ENCODE data around the gene PDGFD.

The PDGFD gene

DNA sequence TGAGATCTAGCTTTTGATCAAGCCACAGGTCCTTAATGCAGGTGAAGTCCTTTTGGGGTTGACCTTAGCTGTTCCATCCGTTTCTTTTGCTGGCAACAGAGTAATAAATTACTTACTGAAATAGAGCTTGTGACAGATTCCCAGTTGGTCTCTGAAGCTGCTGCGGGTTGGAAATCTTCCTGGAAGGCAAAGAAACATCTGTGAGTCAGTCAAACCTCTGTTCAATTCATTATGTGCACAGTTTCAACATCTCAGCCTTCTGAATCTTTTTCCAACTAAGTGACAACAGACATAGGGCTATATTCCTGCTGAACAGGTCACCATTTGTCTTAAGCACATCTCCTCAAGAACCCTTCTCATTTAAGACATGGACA lies 216.4 kb downstream of the PDGFD start:
- DNase-seq = no peak

DNA sequence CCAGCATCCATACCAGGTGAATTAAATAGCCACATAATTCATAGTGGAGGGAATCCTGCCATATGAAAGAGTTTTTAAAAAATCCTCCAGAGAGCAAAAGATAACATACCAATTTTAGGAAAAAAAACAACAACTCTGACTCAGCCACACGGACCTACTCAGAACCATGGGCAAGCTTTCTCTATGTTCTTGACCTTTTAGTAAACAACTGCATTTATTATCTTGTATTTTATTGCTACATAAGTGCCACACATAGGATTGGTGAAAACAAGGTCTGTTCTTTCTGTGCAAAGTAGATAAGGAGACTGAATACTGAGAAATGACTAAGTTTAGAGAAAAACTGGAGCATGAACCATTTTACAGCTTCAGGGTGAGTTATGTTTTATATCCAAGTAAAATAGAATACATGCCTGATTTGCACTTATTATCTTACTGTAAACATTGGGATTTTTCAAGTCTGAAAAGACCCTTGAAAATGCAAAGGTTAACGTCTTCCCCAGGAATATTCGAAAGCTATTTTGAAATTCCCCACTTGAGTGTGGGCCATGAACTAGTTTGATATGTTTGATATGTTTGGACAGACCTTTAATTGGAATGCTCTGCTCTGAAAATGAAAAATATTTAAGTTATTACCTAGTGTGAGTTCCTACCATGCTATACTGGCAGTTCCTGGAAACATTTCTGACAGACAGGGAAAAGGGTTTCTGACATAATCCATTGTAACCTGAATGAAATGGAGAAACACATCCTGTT lies 217.0 kb downstream of the PDGFD start:
- no peak for DNase-seq

DNA sequence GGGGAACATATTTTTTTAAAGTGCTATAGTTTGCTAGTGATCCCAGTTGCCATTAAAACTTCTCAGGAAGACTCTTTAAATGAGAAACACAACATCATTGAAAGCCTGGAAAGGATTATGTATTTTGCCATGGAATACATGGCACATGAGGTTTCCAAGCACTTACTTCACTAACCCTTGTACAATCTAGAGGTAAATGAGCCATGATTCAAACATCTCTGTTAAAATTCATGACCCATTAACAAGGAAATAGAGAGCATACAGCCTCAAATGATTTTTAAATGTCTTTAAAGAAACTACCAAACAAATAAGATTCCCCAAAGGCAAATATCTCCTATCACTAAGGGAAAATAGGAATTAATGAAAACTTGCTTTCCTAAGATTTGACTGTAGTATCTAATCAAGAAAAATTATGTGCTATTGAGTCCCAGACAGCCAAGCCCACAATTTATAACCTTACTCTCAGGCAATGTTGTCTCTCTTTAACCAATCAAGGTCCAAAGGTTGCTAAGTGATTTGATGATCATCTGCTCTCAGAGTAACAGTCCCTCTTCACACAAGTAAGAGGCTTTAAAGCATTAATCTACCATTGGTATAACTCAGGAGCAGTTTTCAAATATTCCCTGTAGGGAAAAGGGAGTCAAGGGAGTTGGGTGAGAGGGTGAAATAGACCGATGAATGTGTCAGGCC lies 219.6 kb downstream of the PDGFD start:
- no peak for DNase-seq

DNA sequence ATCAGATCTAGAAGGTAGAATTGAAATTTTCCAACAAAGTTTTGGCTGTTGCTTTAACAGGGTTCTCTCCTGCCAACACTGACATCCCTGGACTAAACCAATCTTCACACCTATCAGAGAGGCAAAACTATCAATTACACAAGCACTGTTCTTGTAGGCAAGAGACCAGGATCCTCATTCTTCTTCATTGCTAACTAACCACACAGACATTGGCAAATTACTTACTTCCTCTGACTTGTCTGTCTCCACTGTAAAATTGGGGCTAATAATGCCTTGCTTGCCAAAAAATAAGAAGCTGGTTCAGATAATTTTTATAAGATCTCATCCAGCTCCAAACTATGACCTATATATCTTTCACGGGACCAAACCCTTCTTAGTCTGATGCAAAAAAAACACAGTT lies 221.3 kb downstream of the PDGFD start:
- no peak for DNase-seq

DNA sequence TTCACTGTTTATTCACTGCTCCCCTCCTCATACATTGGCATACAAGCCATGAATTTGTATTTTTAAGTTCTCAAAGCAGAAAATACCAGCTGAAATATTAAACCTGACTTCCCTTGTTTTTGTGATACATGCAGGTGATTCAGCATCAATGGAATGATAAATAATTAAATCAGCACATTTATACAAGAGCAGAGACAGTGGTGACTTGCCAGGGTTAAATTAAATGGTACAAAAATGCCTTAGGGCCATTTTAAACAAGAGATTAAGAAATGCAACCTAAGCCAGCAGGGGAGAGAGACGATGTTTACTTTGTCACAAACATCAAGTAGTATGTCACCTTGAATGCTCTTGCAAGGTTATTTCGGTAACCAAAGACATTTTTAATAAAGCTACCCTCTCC lies 223.4 kb downstream of the PDGFD start:
- no peak for DNase-seq

DNA sequence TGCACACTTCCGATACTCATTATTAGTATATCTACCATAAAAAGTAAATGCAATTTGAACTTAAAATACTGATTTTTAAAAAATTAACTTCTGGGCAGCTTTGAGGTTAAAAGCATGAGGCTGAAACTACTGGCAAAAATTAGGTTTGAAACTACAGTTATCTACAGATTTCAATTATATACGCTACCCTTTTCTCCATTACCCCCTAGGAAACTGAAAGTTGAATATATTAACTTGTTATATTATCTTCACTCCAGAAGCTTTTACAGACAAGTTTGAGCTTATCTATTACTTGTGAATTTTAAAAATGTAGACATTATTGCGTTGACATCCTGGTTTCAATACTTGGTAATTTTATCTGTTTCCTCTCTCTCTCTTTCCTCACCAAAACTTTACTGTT lies 224.3 kb downstream of the PDGFD start:
- DNase-seq = no peak

DNA sequence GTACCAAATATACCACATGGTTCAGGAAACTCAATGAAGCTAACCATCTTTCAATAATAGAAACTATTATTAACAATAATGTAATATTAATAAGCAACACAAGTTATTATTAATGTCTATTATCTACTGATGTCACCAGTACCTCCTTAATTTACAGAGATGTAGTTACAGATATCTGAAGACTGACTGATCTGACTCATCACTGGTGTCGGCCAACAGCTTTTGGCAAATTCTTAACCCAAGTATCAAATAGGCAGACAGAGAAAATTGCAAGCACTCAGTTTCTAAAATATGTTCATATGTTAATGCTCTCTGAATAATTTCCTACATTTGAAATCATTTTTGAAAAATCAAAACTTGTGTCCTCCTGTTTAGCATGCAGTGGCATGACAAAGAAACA lies 227.9 kb downstream of the PDGFD start:
- DNase-seq = no peak

DNA sequence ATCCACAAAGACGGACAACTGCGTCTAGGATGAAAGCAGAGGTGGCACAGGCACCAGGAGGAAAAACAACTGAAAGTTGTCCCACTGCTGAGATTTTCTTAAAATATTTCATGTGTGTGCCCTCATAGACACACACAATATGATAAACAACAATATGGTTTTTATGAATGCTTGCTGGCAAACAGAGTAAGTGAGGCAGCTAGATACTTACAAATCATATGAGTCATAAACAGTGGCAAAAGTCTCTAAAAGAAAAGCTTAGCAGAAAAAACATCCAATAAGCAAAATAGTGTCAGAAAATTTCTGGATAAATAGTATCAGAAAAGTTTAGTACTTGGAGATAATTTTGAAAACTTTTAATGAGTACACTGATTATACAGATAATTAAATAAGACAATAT lies 228.7 kb downstream of the PDGFD start:
- no peak for DNase-seq

DNA sequence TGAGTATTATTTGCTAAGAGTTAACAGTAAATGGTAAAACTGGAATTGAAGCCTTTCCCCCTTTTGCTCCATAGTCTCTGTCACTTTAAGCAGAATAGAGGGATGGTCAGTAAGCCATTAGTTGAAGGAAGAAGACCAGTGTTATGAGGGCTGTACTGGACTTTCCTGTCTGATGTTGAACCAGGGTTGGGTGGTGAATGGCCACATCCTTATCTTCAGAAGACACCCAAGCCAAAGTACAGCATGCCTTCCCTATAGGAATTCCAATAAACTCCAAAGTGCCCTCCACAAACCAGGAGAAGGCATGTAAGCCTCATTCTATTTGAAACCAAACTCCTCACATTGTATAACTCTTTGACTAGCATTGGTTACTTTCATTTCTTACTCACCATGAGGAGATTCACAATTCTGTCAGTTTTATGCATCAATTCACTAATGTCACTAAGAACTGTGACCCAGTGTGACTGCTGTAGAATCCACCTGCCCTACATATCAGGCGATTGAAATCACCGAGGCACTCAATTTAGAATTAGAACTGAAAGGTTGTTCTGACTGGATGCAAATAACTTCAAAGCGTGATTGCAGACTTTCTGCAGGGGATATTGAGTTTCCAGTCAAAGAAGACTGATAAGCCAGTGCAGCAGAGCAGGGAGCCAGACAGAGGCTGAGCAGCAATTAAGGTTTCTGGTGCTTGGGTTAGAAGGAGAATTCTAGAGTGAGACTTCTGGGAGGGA lies 234.6 kb downstream of the PDGFD start:
- DNase-seq = no peak

DNA sequence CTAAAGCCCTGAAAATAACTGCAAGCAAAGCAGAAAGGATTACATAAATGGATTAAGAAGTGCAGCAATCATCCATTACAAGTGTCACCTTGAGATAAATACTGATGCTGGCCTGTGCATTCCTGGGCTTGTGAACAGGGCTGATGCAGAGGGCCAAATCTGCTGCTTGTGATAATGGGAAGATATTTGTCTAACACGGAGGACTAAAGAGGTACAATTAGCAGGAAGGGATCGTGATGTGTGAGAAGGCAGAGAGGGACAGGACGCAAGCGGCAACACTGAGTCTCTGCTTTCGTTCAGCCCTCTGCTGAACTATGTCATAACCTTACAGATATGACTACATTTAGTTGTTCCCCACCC lies 235.2 kb downstream of the PDGFD start:
- no peak for DNase-seq

DNA sequence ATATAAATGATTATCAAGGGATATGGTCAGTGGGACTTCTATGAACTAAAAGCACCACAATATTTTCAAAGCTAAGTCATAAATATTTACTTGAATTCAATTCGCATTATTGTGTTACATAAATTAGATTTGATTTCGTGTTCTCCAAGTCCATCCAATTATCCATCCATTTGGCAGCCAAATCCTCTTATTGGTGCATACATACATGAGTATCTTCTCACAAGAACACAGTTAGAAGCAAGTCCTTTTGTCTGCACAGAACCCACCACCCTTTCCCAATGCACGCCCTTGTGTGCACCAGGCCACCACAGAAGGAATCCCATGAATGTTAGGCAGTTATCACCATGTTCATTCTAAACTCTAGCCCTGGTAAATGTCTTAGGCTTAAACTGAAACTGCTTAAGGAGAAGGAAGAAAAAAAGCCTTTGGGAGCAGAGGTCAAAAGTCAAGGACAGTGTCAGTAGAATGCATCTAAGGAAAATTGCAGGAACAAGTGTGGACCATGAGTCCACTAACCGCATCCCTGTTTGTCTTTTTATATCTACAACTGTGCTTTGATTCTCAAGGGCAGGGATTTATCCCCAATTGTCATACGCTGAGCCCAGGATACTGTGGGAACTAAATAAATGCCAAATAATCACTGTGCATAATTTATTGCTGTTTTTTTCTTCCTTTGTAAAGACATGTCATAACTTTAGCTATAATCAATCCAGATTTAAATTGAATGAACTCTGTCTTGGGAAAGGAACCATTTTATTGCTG lies 235.7 kb downstream of the PDGFD start:
- DNase-seq = no peak

DNA sequence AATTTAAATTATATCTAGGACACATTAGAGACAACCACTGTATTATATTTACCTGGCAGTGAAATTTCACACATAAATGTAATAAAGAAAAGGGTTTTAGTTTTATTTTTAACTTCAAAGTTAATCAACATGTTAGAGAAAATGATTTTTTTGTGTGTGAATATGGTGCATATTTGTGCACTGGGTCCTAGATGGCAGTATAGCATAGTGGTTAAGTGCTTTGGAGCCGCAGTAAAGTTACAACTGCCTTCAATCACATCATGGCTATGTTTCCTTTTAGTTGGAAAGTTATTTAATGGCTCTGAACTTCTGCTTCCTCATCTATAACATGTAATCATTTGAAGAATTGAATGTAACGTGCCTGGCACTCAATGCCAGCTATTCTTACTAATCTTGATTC lies 236.4 kb downstream of the PDGFD start:
- DNase-seq = peak; percentile 25

DNA sequence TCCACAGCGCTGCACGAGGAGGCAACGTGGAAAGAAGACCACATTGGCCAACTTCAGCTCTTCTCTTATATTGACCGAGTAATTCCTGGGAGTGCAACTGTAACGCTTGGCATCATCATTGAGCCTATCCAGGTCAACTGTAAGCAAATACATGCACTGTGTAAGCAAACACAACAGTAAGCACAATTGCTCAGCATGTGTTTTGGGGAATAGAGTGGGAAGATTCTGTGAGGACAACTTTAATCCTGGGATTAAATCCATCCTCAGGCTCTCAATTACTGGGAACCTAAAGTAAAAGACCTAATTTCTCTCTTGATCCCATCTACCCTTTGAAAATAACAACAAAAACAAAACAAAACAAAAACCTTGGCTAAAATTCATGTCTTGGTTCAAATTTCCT lies 237.0 kb downstream of the PDGFD start:
- DNase-seq = no peak

DNA sequence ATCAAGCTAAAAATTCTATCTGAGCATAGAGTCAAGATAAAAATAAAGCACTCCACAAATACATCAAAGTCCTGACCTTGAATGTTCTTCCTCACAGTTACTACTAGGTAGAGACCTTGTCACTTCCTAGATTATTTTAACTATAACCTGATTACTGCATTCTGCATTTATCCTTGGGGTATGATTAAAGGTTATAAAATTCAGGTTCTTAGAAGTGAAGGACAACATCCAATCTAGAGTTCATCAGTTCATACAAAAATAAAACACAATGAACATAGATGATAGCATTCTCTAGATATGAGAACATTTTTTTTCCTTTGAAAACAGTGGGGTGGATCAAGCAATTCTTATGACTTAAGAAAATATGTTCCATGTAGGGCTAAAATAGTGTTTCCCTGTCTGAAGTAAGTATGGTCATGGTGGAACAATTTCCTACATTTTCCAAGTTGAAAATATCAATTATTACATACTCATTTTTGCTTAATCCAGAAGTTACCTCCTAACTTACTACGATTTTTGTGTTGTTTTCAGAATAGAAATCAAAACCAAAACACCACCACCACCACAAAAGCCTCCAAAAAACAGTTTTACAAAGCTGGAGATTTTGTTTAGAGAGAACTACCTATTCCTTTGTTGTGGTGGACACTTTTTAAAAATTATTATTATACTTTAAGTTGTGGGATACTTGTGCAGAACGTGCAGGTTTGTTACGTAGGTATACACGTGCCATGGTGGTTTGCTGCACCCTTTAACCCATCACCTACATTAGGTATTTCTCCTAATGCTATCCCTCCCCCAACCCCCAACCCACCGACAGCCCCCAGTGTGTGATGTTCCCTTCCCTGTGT lies 239.6 kb downstream of the PDGFD start:
- no peak for DNase-seq

DNA sequence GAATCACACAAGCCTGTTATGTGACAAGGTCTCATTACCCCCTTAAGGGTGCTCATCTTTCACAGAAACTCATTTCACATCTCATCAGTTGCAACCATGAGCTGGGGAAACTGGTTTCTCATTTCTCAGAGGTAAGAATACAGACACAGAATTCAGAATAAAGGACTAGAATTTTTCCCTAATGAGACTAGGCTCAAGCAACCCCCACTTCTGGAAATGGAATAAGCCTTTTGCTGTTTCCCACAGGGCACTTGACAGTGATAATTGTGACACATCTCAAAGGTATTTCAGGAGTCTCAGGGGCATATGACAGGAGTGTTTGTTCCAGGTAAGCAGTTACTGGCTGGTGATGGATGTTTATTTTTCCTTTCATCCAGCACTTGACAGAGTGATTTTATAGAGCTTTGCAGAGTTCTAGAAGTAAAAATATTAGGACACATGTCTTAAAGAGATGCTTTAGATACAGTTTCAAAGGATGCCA lies 240.5 kb downstream of the PDGFD start:
- DNase-seq = no peak

DNA sequence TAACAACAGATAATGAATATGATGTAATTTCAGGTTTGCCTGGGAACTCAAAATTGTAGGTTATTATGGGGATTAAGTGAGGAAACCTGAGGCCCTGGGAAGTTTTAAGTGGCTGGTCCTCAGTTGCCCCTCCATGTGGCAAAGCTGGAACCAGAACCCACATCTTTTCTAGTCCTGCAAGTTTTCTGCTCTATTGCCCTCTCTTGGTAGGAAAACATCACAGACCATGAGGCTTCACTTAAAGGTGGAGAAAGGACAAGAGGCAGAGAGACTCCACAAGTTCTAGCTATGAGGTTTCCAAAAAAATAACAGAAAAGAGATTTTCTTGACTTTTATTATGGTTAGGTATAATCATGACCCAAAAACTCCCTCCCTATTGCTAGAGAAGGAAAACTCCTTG lies 243.0 kb downstream of the PDGFD start:
- DNase-seq = no peak

DNA sequence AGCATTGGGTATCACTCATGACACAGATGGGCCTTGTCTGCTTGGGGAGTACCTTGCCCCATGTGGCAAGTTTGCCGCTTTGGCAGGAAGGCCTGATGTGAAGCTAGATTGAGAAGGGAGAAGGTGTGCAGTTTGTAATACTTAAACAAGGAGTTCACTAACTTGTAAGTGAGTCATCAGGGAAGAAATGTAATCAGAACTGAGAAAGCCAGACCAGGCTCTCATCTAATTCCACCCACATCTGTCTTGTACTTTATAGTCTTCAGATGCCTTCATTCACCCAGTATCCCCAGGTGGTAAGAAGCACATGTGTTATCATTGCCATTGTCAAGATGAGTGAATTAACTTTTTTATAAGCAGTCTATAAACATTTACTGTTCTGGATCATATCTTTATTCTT lies 243.5 kb downstream of the PDGFD start:
- no peak for DNase-seq

DNA sequence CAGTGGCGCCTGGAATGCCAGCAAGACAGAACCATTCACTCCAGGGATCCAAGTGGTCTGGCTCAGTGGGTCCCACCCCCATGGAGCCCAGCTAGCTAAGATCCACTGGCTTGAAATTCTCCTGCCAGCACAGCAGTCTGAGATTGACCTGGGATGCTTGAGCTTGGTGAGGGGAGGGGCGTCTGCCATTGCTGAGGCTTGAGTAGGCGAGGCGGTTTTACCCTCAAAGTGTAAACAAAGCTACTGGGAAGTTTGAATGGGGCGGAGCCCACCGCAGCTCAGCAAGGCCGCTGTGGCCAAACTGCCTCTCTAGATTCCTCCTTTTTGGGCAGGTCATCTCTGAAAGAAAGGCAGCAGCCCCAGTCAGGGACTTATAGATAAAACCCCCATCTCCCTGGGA lies 253.2 kb downstream of the PDGFD start:
- no peak for DNase-seq

DNA sequence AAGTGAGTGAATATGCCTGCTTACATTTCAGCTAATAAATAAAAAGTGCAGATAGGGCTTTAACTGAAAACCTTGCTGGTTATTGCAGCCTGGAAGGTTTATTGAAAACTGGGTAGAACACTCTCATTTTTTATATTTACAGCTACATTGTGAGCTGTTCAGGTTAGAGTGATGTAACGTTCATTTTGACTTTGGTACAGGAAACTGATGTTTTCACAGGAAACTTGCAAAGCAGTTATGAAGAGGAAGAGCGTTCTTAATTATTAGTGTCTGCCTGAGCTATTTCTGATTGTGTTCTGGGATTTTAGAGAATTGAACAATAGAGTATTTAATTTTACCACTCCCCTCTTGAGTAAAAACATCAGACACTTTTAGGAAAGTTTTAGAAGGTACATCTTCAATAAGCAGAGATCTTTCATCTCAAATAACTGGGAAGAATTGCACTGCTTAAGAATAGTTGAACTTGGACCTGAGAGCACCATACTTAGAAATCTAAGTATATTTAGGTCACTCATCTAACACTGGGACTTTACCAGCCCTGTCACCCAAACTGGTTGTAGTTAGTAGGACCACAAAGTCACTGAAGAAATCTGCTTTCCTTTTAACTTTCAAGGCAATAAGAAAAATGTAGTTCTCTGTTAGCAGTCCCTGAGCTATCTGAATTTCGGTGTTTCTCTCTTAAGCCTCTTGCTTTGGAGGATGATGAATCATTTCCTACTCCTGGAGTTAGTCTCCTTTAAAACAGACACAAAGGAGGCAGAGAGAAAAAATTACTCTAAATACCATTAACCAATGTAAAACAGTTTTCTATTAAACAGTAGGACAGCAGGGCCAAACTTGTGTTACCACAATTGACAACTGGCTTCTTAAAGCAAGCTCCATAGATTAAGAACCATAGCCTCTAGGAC lies 256.1 kb downstream of the PDGFD start:
- DNase-seq = no peak

DNA sequence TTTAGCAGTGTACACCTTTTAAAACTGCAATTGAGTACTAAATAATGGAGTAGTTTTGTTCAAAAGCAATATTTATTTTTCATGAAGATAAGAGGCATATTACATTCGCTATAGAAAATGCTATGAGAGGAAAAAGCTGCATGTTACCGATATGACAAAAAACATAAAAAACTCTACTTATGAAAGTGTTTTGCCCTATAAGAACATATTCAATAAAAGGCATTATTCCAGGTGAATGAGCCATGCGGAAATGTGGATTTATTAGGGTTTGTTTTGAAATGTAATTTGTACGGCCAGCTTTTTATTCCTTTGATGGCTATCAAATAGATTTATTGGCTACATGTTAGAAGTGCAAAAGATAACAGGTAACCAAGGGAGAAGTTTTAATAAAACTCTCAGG lies 256.8 kb downstream of the PDGFD start:
- no peak for DNase-seq

DNA sequence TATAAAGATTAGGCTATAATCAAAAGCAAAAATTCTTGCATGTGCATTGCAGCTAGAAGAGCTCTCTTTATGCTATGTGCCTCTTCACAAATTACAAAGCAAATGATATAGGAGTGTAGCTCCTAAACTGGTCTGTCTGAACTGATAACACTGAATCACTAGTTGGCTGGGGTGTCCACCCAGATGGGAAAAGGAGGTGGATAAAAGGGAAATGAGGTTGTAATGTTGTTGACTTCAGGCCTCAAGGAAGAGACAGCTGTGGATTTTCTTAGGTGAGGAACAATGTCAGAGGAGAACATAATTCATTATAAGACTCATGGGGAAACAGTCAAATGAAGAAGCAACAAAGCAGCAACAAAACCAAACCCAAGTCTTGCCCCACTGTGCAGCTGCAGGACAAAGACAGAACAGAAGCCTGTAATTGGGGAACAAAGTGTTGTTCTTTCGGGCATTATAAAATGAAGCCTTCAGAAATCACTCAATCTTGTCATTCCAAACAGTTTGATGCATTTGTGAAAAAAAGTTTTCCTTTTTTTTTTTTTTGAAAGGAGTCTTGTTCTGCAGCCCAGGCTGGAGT lies 257.6 kb downstream of the PDGFD start:
- no peak for DNase-seq

Measured in NCI-H446 treated with DMSO at 0.1 percent for 48 hours (cell line).